OCI-LY7 (cell line): ENCODE results near the gene EPB41L4B. TPM values are rescaled to one million over a fixed set of nuclear protein-coding genes. Genes with fewer than 3 reads are reported as not detected.
"Not testable (repeated sequence)": the region's sequence is repeated elsewhere in the genome, so short reads cannot be mapped to it uniquely, and the experiment has no call there.

Source experiments
- BruUV-seq: library from RNA; stranded (reverse); fragments of 400-500 nt; replicated peaks from 2 replicates; lab custom pipeline; 2021; lab: Mats Ljungman, UMichigan
- CTCF ChIA-PET: fragments of 300-600 bp; sonication (Branson Sonifier 250); formaldehyde crosslinking; loops from one replicate; lab custom pipeline; 2022; ENCODE audit warnings: antibody characterized with exemption; ENCODE audit not compliant: unreplicated experiment; lab: Charles Lee
- POLR2A ChIA-PET: fragments of 300-600 bp; sonication (Branson Sonifier 250); formaldehyde crosslinking; loops from one replicate; lab custom pipeline; 2022; ENCODE audit warnings: antibody characterized with exemption; lab: Charles Lee
- DNase-seq: peaks from one replicate; pipeline ENCODE4 v3.0.0-alpha.2; 2015; ENCODE audit warnings: low spot score
- H2AFZ ChIP-seq: fragments of 200-600 bp; sonication (generic), shearing (Covaris generic); 2 replicates; pipeline ENCODE4 v1.6.1; 2014; ENCODE audit warnings: mild to moderate bottlenecking, antibody characterized with exemption, low read length, moderate library complexity
- H3K27ac ChIP-seq: fragments of 200-600 bp; sonication (generic); 2 replicates; pipeline ENCODE4 v1.5.1; 2014; ENCODE audit warnings: mixed run types, low read depth, mild to moderate bottlenecking, moderate library complexity, low read length, inconsistent platforms; ENCODE audit not compliant: poor library complexity, severe bottlenecking
- H3K36me3 ChIP-seq: fragments of 200-600 bp; sonication (generic); 2 replicates; pipeline ENCODE4 v1.6.1; 2014; ENCODE audit warnings: mild to moderate bottlenecking, antibody characterized with exemption, low read length, moderate library complexity, mixed read lengths; ENCODE audit not compliant: insufficient read depth
- H3K4me1 ChIP-seq: fragments of 200-600 bp; sonication (generic); 2 replicates; pipeline ENCODE4 v1.5.1; 2014; ENCODE audit warnings: mild to moderate bottlenecking, low read length; ENCODE audit not compliant: insufficient read depth, poor library complexity, severe bottlenecking
- H3K4me2 ChIP-seq: fragments of 200-600 bp; sonication (generic); 2 replicates; pipeline ENCODE4 v1.6.1; 2014; ENCODE audit warnings: mild to moderate bottlenecking, low read length
- H3K4me3 ChIP-seq: fragments of 200-600 bp; sonication (generic); 2 replicates; pipeline ENCODE4 v1.5.1; 2014; ENCODE audit warnings: mild to moderate bottlenecking, low read depth, low read length; ENCODE audit not compliant: poor library complexity, severe bottlenecking
- H3K79me2 ChIP-seq: fragments of 200-600 bp; sonication (generic); 2 replicates; pipeline ENCODE4 v1.6.1; 2016; ENCODE audit warnings: low read depth, mild to moderate bottlenecking, low read length, moderate library complexity, mixed read lengths; ENCODE audit not compliant: insufficient read depth
- H3K9me2 ChIP-seq: fragments of 200-600 bp; sonication (generic); 2 replicates; pipeline ENCODE4 v1.6.1; 2016; ENCODE audit warnings: mild to moderate bottlenecking, low read length, mixed read lengths; ENCODE audit not compliant: insufficient read depth
- H3K9me3 ChIP-seq: fragments of 200-600 bp; sonication (generic); 2 replicates; pipeline ENCODE4 v1.6.1; 2014; ENCODE audit warnings: mild to moderate bottlenecking, mixed run types, low read length, mixed read lengths
- H4K20me1 ChIP-seq: fragments of 200-600 bp; sonication (generic); 2 replicates; pipeline ENCODE4 v1.6.1; 2014; ENCODE audit warnings: mild to moderate bottlenecking, antibody characterized with exemption, low read length, moderate library complexity, mixed read lengths; ENCODE audit not compliant: insufficient read depth
- CTCF ChIP-seq: fragments of 200-600 bp; sonication (generic); conservative IDR thresholded peaks from 2 replicates; pipeline ENCODE4 v1.5.1; 2014; ENCODE audit warnings: mild to moderate bottlenecking, antibody characterized with exemption, low read length, moderate library complexity, mixed read lengths
- EZH2phosphoT487 ChIP-seq: fragments of 200-600 bp; sonication (generic); IDR thresholded peaks from 2 replicates; pipeline ENCODE4 v1.6.1; 2018; ENCODE audit warnings: low read depth, borderline replicate concordance, mild to moderate bottlenecking, mixed run types, antibody characterized with exemption, low read length, moderate library complexity, mixed read lengths
- intact Hi-C: fragments of 100-400 bp; cut with micrococcal nuclease; formaldehyde crosslinking; loops from one replicate; pipeline ENCODE4 v1.10.0; 2022; ENCODE audit not compliant: unreplicated experiment
- total RNA-seq, 2 experiments: library from RNA; depleted of rRNA in 1 of 2; stranded (reverse); fragments of >200 nt in 1 of 2; shearing (Covaris generic) in 1 of 2; gene quantifications; 2 replicates each; pipeline ENCODE4 v1.2.3, GENCODE V29; 2014 to 2022

EPB41L4B gene
- total RNA-seq, 2 experiments from 2014 or later: 0.29 TPM; not detected in 1

GRCh38 chr9:109286981-109287380, 33.9 kb downstream of the EPB41L4B start:
- ChIA-PET CTCF (no interaction called here), POLR2A (no interaction called here)
- Histone ChIP-seq H3K36me3 (no peaks in the 10 kb centered on the region), H3K9me2 (no peaks in the 10 kb centered on the region), H2AFZ (no peak overlapping the region), H4K20me1 (no peaks in the 10 kb centered on the region), H3K4me2 (no peak overlapping the region), H3K4me3 (no peak overlapping the region), H3K79me2 (no peaks in the 10 kb centered on the region), H3K4me1 (no peaks in the 10 kb centered on the region), H3K9me3 (no peaks in the 10 kb centered on the region), H3K27ac (no peak overlapping the region)
- intact Hi-C loops: no loop called here
- DNase-seq: no peak
- no peak for TF ChIP-seq EZH2phosphoT487
- TF ChIP-seq CTCF: no peak
- no TSS peak for BruUV-seq

GRCh38 chr9:109286571-109286977, 34.3 kb downstream of the EPB41L4B start:
- H3K36me3 ChIP-seq: no peaks in the 10 kb centered on the region
- no peaks in the 10 kb centered on the region for H3K79me2 ChIP-seq
- H3K4me1 ChIP-seq: no peaks in the 10 kb centered on the region
- H3K27ac ChIP-seq: no peak overlapping the region
- CTCF ChIA-PET: no interaction called here
- POLR2A ChIA-PET: no interaction called here
- no peaks in the 10 kb centered on the region for H3K9me3 ChIP-seq
- no peaks in the 10 kb centered on the region for H4K20me1 ChIP-seq
- H3K9me2 ChIP-seq: no peaks in the 10 kb centered on the region
- no peak for DNase-seq
- no peak overlapping the region for H3K4me2 ChIP-seq
- H3K4me3 ChIP-seq: no peak overlapping the region
- intact Hi-C loops: no loop called here
- TF ChIP-seq CTCF (no peak), EZH2phosphoT487 (no peak)
- no peak overlapping the region for H2AFZ ChIP-seq
- no TSS peak for BruUV-seq

GRCh38 chr9:109283672-109284071, 37.2 kb downstream of the EPB41L4B start:
- intact Hi-C loops, BruUV-seq, H4K20me1 ChIP-seq, CTCF ChIA-PET, H3K4me2 ChIP-seq, H3K9me3 ChIP-seq, H3K79me2 ChIP-seq, H3K4me3 ChIP-seq, H3K36me3 ChIP-seq, H3K9me2 ChIP-seq, H2AFZ ChIP-seq, H3K4me1 ChIP-seq, POLR2A ChIA-PET, H3K27ac ChIP-seq, DNase-seq: not testable (repeated sequence)
